ENCODE results near the gene DCLRE1A.

Gene DCLRE1A

DNA sequence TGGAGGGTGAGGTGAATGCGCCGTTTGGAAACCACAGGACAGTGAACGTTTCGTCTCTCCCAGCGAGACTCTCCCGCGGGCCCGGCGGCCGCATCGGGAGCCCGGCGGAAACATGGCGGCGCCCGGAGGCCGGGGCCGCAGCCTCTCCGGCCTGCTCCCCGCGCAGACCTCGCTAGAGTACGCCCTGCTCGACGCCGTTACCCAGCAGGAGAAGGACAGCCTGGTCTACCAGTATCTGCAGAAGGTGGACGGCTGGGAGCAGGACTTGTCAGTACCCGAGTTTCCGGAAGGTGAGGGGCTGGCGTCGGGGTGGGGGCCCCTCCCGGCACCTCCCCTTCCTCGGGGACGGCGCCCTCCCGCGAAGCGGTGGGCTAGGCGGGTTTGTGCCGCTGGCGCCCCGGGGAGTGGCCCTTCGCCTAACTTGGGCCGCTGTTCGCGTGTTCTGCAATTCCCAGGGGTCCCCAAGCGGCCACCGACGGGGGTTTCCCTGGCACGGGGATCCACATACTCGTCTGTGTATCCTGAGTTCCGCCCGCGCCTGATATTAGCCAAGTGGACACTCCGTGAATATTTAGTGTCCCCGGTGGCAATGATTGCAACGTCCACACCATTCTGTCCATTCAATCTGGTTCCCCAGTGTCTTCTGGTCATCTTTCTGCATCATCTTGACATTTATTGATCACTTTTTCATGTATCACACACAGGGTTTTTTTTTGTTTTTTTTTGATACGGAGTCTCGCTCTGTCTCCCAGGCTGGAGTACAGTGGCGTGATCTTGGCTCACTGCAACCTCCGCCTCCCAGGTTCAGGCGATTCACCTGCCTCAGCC, 1.1 kb upstream of the DCLRE1A start (continued):
- TF ChIP-seq, protein P1, sequence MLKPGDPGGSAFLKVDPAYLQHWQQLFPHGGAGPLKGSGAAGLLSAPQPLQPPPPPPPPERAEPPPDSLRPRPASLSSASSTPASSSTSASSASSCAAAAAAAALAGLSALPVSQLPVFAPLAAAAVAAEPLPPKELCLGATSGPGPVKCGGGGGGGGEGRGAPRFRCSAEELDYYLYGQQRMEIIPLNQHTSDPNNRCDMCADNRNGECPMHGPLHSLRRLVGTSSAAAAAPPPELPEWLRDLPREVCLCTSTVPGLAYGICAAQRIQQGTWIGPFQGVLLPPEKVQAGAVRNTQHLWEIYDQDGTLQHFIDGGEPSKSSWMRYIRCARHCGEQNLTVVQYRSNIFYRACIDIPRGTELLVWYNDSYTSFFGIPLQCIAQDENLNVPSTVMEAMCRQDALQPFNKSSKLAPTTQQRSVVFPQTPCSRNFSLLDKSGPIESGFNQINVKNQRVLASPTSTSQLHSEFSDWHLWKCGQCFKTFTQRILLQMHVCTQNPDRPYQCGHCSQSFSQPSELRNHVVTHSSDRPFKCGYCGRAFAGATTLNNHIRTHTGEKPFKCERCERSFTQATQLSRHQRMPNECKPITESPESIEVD (tag by site-specific recombination; IDR thresholded peaks at IDR 0.05) = no peak
- TF ChIP-seq ZFP3 (tag by site-specific recombination; IDR thresholded peaks at IDR 0.05; ENCODE audit: low read depth) (no peak), ZFP37 (tag by site-specific recombination; IDR thresholded peaks at IDR 0.05) (no peak), ZNF132 (tag by site-specific recombination; IDR thresholded peaks at IDR 0.05; ENCODE audit: borderline replicate concordance) (no peak), HOXA7 (CRISPR knock-in tag; IDR thresholded peaks at IDR 0.05; ENCODE audit: borderline replicate concordance) (no peak), TRIM28 (IDR thresholded peaks at IDR 0.05; ENCODE audit: borderline replicate concordance, low read length) (no peak), ZNF350 (tag by site-specific recombination; IDR thresholded peaks at IDR 0.05) (no peak), ZNF214 (tag by site-specific recombination; IDR thresholded peaks at IDR 0.05; ENCODE audit: borderline replicate concordance) (no peak; the same call in 1 of the 2 replicates), YY1 (tag by site-specific recombination; IDR thresholded peaks at IDR 0.05) (peak; percentile 90), KLF1 (tag by site-specific recombination; IDR thresholded peaks at IDR 0.05) (no peak), WT1 (tag by site-specific recombination; IDR thresholded peaks at IDR 0.05) (peak; percentile 65), ZNF121 (tag by site-specific recombination; IDR thresholded peaks at IDR 0.05) (no peak), ZNF274 (IDR thresholded peaks at IDR 0.05; ENCODE audit: low read length) (no peak), ZNF274 (tag by site-specific recombination; IDR thresholded peaks at IDR 0.05; ENCODE audit: borderline replicate concordance) (no peak), ZNF677 (tag by site-specific recombination; IDR thresholded peaks at IDR 0.05) (no peak), ZNF610 (tag by site-specific recombination; IDR thresholded peaks at IDR 0.05; ENCODE audit: borderline replicate concordance) (no peak), ZNF48 (tag by site-specific recombination; IDR thresholded peaks at IDR 0.05) (no peak), ZNF670 (tag by site-specific recombination; IDR thresholded peaks at IDR 0.05; ENCODE audit: low read depth) (no peak), REPIN1 (tag by site-specific recombination; IDR thresholded peaks at IDR 0.05; ENCODE audit: low read depth) (no peak), ZNF157 (tag by site-specific recombination; IDR thresholded peaks at IDR 0.05) (no peak), GFI1B (tag by site-specific recombination; IDR thresholded peaks at IDR 0.05) (no peak), ZNF830 (tag by site-specific recombination; IDR thresholded peaks at IDR 0.05; ENCODE audit: low read depth) (no peak)
- TF ChIP-seq, protein P2, sequence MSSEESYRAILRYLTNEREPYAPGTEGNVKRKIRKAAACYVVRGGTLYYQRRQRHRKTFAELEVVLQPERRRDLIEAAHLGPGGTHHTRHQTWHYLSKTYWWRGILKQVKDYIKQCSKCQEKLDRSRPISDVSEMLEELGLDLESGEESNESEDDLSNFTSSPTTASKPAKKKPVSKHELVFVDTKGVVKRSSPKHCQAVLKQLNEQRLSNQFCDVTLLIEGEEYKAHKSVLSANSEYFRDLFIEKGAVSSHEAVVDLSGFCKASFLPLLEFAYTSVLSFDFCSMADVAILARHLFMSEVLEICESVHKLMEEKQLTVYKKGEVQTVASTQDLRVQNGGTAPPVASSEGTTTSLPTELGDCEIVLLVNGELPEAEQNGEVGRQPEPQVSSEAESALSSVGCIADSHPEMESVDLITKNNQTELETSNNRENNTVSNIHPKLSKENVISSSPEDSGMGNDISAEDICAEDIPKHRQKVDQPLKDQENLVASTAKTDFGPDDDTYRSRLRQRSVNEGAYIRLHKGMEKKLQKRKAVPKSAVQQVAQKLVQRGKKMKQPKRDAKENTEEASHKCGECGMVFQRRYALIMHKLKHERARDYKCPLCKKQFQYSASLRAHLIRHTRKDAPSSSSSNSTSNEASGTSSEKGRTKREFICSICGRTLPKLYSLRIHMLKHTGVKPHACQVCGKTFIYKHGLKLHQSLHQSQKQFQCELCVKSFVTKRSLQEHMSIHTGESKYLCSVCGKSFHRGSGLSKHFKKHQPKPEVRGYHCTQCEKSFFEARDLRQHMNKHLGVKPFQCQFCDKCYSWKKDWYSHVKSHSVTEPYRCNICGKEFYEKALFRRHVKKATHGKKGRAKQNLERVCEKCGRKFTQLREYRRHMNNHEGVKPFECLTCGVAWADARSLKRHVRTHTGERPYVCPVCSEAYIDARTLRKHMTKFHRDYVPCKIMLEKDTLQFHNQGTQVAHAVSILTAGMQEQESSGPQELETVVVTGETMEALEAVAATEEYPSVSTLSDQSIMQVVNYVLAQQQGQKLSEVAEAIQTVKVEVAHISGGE (tag by site-specific recombination; conservative IDR thresholded peaks at IDR 0.05; ENCODE audit: low read depth) = peak; percentile 9; the same call in 1 of the 2 replicates
- TF ChIP-seq, protein P3, sequence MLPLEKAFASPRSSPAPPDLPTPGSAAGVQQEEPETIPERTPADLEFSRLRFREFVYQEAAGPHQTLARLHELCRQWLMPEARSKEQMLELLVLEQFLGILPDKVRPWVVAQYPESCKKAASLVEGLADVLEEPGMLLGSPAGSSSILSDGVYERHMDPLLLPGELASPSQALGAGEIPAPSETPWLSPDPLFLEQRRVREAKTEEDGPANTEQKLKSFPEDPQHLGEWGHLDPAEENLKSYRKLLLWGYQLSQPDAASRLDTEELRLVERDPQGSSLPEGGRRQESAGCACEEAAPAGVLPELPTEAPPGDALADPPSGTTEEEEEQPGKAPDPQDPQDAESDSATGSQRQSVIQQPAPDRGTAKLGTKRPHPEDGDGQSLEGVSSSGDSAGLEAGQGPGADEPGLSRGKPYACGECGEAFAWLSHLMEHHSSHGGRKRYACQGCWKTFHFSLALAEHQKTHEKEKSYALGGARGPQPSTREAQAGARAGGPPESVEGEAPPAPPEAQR (tag by site-specific recombination; IDR thresholded peaks at IDR 0.05) = no peak
- TF ChIP-seq, protein P4, sequence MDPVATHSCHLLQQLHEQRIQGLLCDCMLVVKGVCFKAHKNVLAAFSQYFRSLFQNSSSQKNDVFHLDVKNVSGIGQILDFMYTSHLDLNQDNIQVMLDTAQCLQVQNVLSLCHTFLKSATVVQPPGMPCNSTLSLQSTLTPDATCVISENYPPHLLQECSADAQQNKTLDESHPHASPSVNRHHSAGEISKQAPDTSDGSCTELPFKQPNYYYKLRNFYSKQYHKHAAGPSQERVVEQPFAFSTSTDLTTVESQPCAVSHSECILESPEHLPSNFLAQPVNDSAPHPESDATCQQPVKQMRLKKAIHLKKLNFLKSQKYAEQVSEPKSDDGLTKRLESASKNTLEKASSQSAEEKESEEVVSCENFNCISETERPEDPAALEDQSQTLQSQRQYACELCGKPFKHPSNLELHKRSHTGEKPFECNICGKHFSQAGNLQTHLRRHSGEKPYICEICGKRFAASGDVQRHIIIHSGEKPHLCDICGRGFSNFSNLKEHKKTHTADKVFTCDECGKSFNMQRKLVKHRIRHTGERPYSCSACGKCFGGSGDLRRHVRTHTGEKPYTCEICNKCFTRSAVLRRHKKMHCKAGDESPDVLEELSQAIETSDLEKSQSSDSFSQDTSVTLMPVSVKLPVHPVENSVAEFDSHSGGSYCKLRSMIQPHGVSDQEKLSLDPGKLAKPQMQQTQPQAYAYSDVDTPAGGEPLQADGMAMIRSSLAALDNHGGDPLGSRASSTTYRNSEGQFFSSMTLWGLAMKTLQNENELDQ (tag by site-specific recombination; IDR thresholded peaks at IDR 0.05; ENCODE audit: low read depth) = no peak
- TF ChIP-seq, protein P5, sequence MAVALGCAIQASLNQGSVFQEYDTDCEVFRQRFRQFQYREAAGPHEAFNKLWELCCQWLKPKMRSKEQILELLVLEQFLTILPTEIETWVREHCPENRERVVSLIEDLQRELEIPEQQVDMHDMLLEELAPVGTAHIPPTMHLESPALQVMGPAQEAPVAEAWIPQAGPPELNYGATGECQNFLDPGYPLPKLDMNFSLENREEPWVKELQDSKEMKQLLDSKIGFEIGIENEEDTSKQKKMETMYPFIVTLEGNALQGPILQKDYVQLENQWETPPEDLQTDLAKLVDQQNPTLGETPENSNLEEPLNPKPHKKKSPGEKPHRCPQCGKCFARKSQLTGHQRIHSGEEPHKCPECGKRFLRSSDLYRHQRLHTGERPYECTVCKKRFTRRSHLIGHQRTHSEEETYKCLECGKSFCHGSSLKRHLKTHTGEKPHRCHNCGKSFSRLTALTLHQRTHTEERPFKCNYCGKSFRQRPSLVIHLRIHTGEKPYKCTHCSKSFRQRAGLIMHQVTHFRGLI (tag by site-specific recombination; IDR thresholded peaks at IDR 0.05) = 0 out of 2 replicates have a peak, but pooled peaks have one; percentile 46
- TF ChIP-seq, protein P6, sequence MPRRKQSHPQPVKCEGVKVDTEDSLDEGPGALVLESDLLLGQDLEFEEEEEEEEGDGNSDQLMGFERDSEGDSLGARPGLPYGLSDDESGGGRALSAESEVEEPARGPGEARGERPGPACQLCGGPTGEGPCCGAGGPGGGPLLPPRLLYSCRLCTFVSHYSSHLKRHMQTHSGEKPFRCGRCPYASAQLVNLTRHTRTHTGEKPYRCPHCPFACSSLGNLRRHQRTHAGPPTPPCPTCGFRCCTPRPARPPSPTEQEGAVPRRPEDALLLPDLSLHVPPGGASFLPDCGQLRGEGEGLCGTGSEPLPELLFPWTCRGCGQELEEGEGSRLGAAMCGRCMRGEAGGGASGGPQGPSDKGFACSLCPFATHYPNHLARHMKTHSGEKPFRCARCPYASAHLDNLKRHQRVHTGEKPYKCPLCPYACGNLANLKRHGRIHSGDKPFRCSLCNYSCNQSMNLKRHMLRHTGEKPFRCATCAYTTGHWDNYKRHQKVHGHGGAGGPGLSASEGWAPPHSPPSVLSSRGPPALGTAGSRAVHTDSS (tag by site-specific recombination; IDR thresholded peaks at IDR 0.05) = no peak
